ENCODE results near the gene MSANTD7. TPM values are rescaled to one million over a fixed set of nuclear protein-coding genes. Genes with fewer than 3 reads are reported as not detected.
A peak's percentile ranks its signal among the peaks of the same experiment; 100 is the strongest.

The MSANTD7 gene
- total and polyA plus RNA-seq, 2 of the 13 experiments (the other 11 are each of a cell fraction or from before 2014, with no cell fraction given), result 3.7 to 16.7 TPM

- TF ChIP-seq PAF1 (CRISPR knock-in tag; IDR thresholded peaks at IDR 0.05) (no peak), ZNF672 (CRISPR knock-in tag; IDR thresholded peaks at IDR 0.05) (no peak), MED13 (CRISPR knock-in tag; IDR thresholded peaks at IDR 0.05) (peak; percentile 73; the same call in 1 of the 2 replicates), ATM (IDR thresholded peaks at IDR 0.05; ENCODE audit: borderline replicate concordance) (no peak), ZNF317 (CRISPR knock-in tag; IDR thresholded peaks at IDR 0.05) (no peak; the same call in 1 of the 2 replicates), ZNF567 (CRISPR knock-in tag; IDR thresholded peaks at IDR 0.05; ENCODE audit: borderline replicate concordance) (0 out of 2 replicates have a peak, but pooled peaks have one; percentile 81), DNMT3B (CRISPR knock-in tag; conservative IDR thresholded peaks at IDR 0.05) (peak; percentile 48; the same call in 1 of the 2 replicates), HNRNPUL1 (IDR thresholded peaks at IDR 0.05; ENCODE audit: low read depth, low read length) (peak; percentile 36; the same call in 1 of the 2 replicates), ZNF790 (CRISPR knock-in tag; IDR thresholded peaks at IDR 0.05; ENCODE audit: borderline replicate concordance) (no peak), NFE2L2 (IDR thresholded peaks at IDR 0.05; ENCODE audit: low read length) (no peak), BCL6 (CRISPR knock-in tag; IDR thresholded peaks at IDR 0.05) (peak; percentile 43; the same call in 1 of the 2 replicates), ZSCAN30 (CRISPR knock-in tag; IDR thresholded peaks at IDR 0.05) (no peak), TRIM24 (CRISPR knock-in tag; IDR thresholded peaks at IDR 0.05) (no peak), ZNF263 (CRISPR knock-in tag; IDR thresholded peaks at IDR 0.05) (no peak), JDP2 (CRISPR knock-in tag; IDR thresholded peaks at IDR 0.05; ENCODE audit: borderline replicate concordance) (no peak), SIX1 (CRISPR knock-in tag; IDR thresholded peaks at IDR 0.05; ENCODE audit: borderline replicate concordance) (no peak), SP140L (CRISPR knock-in tag; IDR thresholded peaks at IDR 0.05; ENCODE audit: borderline replicate concordance) (no peak), NR2F6 (IDR thresholded peaks at IDR 0.05) (no peak), NR2F6 (CRISPR knock-in tag; IDR thresholded peaks at IDR 0.05) (no peak), KDM5A (IDR thresholded peaks at IDR 0.05; ENCODE audit: borderline replicate concordance, low read length) (peak; percentile 18), THAP11 (CRISPR knock-in tag; IDR thresholded peaks at IDR 0.05) (peak; percentile 88)
- TF ChIP-seq, protein P1, sequence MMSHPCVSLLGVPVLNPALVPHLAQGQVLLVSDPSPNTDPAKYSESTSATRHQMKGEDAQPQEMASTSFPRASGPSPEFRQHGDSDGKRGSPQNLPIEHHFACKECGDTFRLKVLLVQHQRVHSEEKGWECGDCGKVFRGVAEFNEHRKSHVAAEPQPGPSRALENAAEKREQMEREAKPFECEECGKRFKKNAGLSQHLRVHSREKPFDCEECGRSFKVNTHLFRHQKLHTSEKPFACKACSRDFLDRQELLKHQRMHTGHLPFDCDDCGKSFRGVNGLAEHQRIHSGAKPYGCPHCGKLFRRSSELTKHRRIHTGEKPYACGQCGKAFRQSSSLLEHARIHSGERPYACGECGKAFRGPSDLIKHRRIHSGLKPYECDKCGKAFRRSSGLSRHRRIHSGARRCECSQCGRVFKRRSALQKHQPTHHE (CRISPR knock-in tag; IDR thresholded peaks at IDR 0.05; ENCODE audit: borderline replicate concordance), result no peak; the same call in 1 of the 2 replicates
- TF ChIP-seq, protein P2, sequence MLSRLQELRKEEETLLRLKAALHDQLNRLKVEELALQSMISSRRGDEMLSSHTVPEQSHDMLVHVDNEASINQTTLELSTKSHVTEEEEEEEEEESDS (CRISPR knock-in tag; IDR thresholded peaks at IDR 0.05; ENCODE audit: borderline replicate concordance), result no peak
- TF ChIP-seq, protein P3, sequence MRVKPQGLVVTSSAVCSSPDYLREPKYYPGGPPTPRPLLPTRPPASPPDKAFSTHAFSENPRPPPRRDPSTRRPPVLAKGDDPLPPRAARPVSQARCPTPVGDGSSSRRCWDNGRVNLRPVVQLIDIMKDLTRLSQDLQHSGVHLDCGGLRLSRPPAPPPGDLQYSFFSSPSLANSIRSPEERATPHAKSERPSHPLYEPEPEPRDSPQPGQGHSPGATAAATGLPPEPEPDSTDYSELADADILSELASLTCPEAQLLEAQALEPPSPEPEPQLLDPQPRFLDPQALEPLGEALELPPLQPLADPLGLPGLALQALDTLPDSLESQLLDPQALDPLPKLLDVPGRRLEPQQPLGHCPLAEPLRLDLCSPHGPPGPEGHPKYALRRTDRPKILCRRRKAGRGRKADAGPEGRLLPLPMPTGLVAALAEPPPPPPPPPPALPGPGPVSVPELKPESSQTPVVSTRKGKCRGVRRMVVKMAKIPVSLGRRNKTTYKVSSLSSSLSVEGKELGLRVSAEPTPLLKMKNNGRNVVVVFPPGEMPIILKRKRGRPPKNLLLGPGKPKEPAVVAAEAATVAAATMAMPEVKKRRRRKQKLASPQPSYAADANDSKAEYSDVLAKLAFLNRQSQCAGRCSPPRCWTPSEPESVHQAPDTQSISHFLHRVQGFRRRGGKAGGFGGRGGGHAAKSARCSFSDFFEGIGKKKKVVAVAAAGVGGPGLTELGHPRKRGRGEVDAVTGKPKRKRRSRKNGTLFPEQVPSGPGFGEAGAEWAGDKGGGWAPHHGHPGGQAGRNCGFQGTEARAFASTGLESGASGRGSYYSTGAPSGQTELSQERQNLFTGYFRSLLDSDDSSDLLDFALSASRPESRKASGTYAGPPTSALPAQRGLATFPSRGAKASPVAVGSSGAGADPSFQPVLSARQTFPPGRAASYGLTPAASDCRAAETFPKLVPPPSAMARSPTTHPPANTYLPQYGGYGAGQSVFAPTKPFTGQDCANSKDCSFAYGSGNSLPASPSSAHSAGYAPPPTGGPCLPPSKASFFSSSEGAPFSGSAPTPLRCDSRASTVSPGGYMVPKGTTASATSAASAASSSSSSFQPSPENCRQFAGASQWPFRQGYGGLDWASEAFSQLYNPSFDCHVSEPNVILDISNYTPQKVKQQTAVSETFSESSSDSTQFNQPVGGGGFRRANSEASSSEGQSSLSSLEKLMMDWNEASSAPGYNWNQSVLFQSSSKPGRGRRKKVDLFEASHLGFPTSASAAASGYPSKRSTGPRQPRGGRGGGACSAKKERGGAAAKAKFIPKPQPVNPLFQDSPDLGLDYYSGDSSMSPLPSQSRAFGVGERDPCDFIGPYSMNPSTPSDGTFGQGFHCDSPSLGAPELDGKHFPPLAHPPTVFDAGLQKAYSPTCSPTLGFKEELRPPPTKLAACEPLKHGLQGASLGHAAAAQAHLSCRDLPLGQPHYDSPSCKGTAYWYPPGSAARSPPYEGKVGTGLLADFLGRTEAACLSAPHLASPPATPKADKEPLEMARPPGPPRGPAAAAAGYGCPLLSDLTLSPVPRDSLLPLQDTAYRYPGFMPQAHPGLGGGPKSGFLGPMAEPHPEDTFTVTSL (CRISPR knock-in tag; IDR thresholded peaks at IDR 0.05; ENCODE audit: borderline replicate concordance), result no peak
These were observed at the start of gene MSANTD7, which contains the start of the genes CDNF and HSPA14 (continued) for GRCh38 chr10:14837757-14838581.
